IgD-negative memory B cell (primary cell): ENCODE measurements around the gene GTF3C2. TPM values are rescaled to one million over a fixed set of nuclear protein-coding genes. Genes with fewer than 3 reads are reported as not detected.
"Not testable (repeated sequence)": the region's sequence is repeated elsewhere in the genome, so short reads cannot be mapped to it uniquely, and the experiment has no call there.

ENCODE experiments used
- H3K27ac Mint-ChIP-seq, 3 donors: one replicate each; pipeline ENCODE4 v1.8.0; 2020 to 2022; ENCODE audit warnings: mild to moderate bottlenecking in 3 of 3, mixed read lengths in 3 of 3, moderate library complexity in 1 of 3
- H3K27me3 Mint-ChIP-seq: one replicate; pipeline ENCODE4 v1.8.0; 2021; ENCODE audit warnings: mixed read lengths
- H3K36me3 Mint-ChIP-seq: one replicate; pipeline ENCODE4 v1.8.0; 2020; ENCODE audit warnings: mild to moderate bottlenecking, mixed read lengths
- H3K4me1 Mint-ChIP-seq, 3 donors: one replicate each; pipeline ENCODE4 v1.8.0; 2020 to 2022; ENCODE audit warnings: mixed read lengths in 3 of 3, mild to moderate bottlenecking in 1 of 3
- H3K4me3 Mint-ChIP-seq, 4 donors: one replicate each; pipeline ENCODE4 v1.8.0; 2020 to 2022; ENCODE audit warnings: mild to moderate bottlenecking in 4 of 4, mixed read lengths in 4 of 4, moderate library complexity in 3 of 4
- H3K9me3 Mint-ChIP-seq, 3 donors: one replicate each; pipeline ENCODE4 v1.8.0; 2020 to 2021; ENCODE audit warnings: mixed read lengths in 3 of 3, mild to moderate bottlenecking in 1 of 3
- polyA plus RNA-seq: library from polyadenylated mRNA; unstranded; fragments of 300-500 nt; fragmentation: Illumina TruSeq; gene quantifications from one replicate; pipeline ENCODE4 v1.2.3, GENCODE V29; 2021

Gene GTF3C2
- polyA plus RNA-seq, 1 donor from 2014 or later: 38.6 TPM

GRCh38 chr2:27304488-27305240, 51.9 kb downstream of the GTF3C2 start:
- Mint-ChIP-seq H3K9me3 (no peaks in the 10 kb centered on the region), H3K4me3 (no peak overlapping the region), H3K4me1 (peaks cover 0 to 4% (median 0%) of the 10 kb centered on the region in 3 donors)

DNA sequence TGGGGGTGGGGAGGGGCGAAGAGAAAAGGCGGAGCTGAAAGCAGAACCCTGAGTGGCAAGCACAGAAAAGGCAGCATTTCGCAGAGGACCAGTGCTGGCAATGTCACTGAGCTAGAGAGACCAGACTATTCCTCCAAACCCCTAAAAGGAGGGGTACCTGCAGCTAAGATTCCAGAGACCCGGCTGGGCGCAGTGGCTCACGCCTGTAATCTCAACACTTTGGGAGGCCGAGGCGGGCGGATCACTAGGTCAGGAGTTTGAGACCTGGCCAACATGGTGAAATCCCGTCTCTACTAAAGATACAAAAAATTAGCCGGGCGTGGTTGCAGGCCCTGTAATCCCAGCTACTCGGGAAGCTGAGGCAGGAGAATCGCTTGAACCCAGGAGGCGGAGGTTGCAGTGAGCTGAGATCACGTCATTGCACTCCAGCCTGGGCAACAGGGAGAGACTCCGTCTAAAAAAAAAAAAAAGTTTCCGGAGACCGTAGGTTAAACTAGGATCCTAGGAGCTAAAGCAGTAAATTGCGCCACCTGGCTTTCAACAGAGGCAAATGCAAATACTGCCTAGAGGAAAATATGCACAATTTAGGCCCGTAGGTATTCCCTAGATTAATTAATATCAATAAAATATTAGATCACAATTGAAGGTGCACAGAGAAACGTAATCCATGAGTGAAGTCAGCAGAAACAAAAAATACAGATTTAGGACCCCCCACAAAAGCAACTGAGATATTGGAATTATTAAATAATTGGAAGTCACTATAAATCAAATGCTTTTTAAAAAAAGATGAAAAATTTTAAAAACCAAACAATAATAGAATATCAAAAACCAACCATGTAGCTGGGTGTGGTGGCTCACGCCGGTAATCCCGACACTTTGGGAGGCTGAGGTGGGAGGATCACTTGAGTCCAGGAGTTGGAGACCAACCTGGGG, 53.2 kb downstream of the GTF3C2 start:
- peak overlapping the region in 2 of 3 donors; percentile 10 to 47 for H3K27ac Mint-ChIP-seq
- peaks cover 1% of the 10 kb centered on the region for H3K36me3 Mint-ChIP-seq
- H3K27me3 Mint-ChIP-seq: peaks cover 21% of the 10 kb centered on the region
- peak overlapping the region; percentile 73 to 93 (median 85) for H3K4me3 Mint-ChIP-seq
- no peaks in the 10 kb centered on the region for H3K9me3 Mint-ChIP-seq
- H3K4me1 Mint-ChIP-seq: peaks cover 0 to 4% (median 0%) of the 10 kb centered on the region in 3 donors

More at GRCh38 chr2:27304488-27305240, 51.9 kb downstream of the GTF3C2 start:
- peaks cover 20% of the 10 kb centered on the region for H3K27me3 Mint-ChIP-seq
- H3K36me3 Mint-ChIP-seq: peaks cover 1% of the 10 kb centered on the region
- peak overlapping the region in 1 of 3 donors; percentile 78 for H3K27ac Mint-ChIP-seq

DNA sequence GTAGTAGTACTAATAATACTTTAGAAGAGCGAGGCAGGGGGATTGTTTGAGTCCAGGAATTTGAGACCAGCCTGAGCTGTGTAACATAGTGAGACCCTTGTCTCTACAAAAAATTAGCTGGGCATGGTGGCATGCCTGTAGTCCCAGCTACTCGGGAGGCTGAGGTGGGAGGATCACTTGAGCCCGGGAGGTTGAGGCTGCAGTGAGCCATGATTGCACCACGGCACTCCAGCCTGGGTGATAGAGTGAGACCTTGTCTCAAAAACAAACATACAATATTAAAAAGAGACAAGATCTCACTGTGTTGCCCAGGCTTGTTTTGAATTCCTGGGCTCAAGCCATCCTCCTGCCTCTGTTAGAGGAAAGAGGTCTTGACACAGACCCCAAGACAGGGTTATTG, 56.0 kb downstream of the GTF3C2 start:
- peaks cover 12% of the 10 kb centered on the region for H3K27me3 Mint-ChIP-seq
- not testable (repeated sequence) for H3K4me1 Mint-ChIP-seq, H3K4me3 Mint-ChIP-seq, H3K9me3 Mint-ChIP-seq, H3K36me3 Mint-ChIP-seq, H3K27ac Mint-ChIP-seq

DNA sequence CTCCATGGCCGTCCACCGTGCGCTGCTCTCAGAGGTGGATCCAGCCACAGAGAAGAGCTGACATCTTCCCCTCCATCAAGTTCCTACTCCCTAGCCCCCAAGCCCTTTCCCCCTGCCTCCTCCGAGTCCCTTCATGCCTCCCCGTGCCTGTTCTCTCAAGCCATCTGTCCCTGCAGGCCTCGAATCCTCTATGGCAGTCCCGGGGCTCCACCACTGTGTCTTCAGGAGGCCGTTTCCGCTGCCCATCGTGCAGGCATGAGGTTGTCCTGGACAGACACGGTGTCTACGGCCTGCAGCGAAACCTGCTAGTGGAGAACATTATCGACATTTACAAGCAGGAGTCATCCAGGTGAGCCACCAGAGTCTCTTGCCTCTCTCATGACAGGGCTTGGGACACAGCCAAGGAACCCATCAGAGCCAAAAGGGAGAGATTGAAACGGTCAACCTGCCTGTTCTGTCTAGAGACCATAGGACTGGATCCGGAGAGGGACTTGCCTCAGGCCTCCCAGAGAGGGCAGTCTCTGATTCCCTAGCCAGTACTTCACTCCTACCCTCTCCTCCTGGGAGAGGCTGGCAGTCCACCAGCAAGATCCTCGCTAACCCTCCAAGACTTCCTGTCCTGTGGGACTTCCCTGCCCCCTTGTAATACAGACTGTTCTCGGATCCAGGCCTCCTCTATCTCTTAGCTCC, 58.0 kb downstream of the GTF3C2 start:
- no peak overlapping the region for H3K4me3 Mint-ChIP-seq
- H3K27me3 Mint-ChIP-seq: peaks cover 7% of the 10 kb centered on the region
- H3K36me3 Mint-ChIP-seq: no peaks in the 10 kb centered on the region
- H3K27ac Mint-ChIP-seq: no peak overlapping the region
- H3K4me1 Mint-ChIP-seq: peaks cover 0 to 4% (median 0%) of the 10 kb centered on the region in 3 donors
- H3K9me3 Mint-ChIP-seq: no peaks in the 10 kb centered on the region

DNA sequence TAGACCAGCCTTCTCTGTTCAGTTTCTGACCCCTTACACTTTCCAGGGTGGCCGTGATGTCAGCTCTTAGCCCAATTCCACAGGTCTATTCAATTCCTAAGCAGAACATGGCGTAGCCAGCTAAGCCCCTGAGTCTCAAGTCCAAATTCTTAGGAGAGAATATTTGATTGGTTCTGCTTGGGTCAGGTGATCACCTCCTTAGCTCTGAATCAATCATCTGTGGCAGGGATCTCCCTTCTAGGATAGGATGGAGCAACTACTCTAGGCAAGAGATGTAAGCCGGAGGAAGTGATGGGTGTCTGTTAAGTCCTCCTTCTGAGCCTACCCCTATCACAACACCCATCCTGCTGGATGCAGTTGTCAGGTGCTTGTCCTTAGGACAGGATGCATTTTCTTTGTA, 59.4 kb downstream of the GTF3C2 start:
- Mint-ChIP-seq H3K4me1 (no peaks in the 10 kb centered on the region), H3K4me3 (no peak overlapping the region), H3K27me3 (peaks cover 15% of the 10 kb centered on the region), H3K9me3 (no peaks in the 10 kb centered on the region), H3K27ac (no peak overlapping the region), H3K36me3 (no peaks in the 10 kb centered on the region)

DNA sequence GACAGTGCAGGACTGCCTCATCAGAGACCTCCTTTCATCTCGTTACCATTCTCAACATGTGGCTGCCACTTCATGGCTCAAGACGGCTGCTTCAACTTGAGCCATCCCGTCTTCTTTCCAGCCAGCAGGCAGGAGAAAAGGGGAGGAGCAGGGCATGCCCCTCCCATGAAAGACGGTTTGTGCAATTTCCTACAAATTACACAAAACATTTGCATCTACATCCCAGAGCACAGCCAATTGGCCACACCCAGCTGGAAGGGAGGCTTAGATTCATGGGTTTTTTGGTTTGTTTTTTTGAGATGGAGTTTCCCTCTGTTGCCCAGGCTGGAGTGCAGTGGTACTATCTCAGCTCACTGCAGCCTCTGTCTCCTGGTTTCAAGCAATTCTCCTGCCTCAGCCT, 60.1 kb downstream of the GTF3C2 start:
- Mint-ChIP-seq H3K9me3 (no peaks in the 10 kb centered on the region), H3K4me3 (no peak overlapping the region), H3K27me3 (peaks cover 16% of the 10 kb centered on the region), H3K4me1 (no peaks in the 10 kb centered on the region), H3K27ac (no peak overlapping the region), H3K36me3 (no peaks in the 10 kb centered on the region)

DNA sequence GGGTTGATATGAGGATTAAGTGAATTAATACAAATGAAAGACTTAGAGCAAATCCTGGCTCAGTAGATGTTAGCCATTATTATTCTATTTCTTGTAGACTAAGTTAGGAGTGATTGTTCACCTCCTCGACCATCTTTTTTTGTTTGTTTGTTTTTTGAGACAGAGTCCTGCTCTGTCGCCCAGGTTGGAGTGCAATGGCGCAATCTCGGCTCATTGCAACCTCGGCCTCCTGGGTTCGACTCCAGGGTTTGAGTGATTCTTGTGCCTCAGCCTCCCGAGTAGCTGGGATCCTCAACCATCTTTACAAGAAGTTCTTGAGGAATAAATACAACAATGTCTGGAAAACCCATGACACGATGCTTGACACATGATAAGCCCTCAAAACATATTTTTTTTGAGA, 61.6 kb downstream of the GTF3C2 start:
- Mint-ChIP-seq H3K36me3 (no peaks in the 10 kb centered on the region), H3K27me3 (peaks cover 14% of the 10 kb centered on the region), H3K4me1 (peaks cover 0 to 2% (median 0%) of the 10 kb centered on the region in 3 donors), H3K4me3 (no peak overlapping the region), H3K9me3 (no peaks in the 10 kb centered on the region), H3K27ac (no peak overlapping the region)

- Mint-ChIP-seq H3K4me3 (no peak overlapping the region), H3K4me1 (peaks cover 0 to 2% (median 0%) of the 10 kb centered on the region in 3 donors), H3K36me3 (no peaks in the 10 kb centered on the region), H3K9me3 (no peaks in the 10 kb centered on the region), H3K27me3 (peaks cover 14% of the 10 kb centered on the region), H3K27ac (no peak overlapping the region)
Measured at GRCh38 chr2:27291865-27292264, 64.7 kb downstream of the GTF3C2 start.

GRCh38 chr2:27290549-27290948, 66.0 kb downstream of the GTF3C2 start:
- no peaks in the 10 kb centered on the region for H3K9me3 Mint-ChIP-seq
- no peaks in the 10 kb centered on the region for H3K36me3 Mint-ChIP-seq
- H3K27me3 Mint-ChIP-seq: peaks cover 10% of the 10 kb centered on the region
- no peak overlapping the region for H3K4me3 Mint-ChIP-seq
- peaks cover 0 to 2% (median 0%) of the 10 kb centered on the region in 3 donors for H3K4me1 Mint-ChIP-seq
- no peak overlapping the region for H3K27ac Mint-ChIP-seq

- H3K4me1 Mint-ChIP-seq: peaks cover 0 to 2% (median 0%) of the 10 kb centered on the region in 3 donors
- no peak overlapping the region for H3K27ac Mint-ChIP-seq
- H3K27me3 Mint-ChIP-seq: peaks cover 10% of the 10 kb centered on the region
- H3K4me3 Mint-ChIP-seq: no peak overlapping the region
- H3K36me3 Mint-ChIP-seq: no peaks in the 10 kb centered on the region
- no peaks in the 10 kb centered on the region for H3K9me3 Mint-ChIP-seq
Measured at GRCh38 chr2:27288610-27289009, 68.0 kb downstream of the GTF3C2 start.

GRCh38 chr2:27285481-27285880, 71.1 kb downstream of the GTF3C2 start:
- H3K27me3 Mint-ChIP-seq: peaks cover 12% of the 10 kb centered on the region
- no peaks in the 10 kb centered on the region for H3K4me1 Mint-ChIP-seq
- H3K36me3 Mint-ChIP-seq: no peaks in the 10 kb centered on the region
- H3K4me3 Mint-ChIP-seq: no peak overlapping the region
- no peaks in the 10 kb centered on the region for H3K9me3 Mint-ChIP-seq
- H3K27ac Mint-ChIP-seq: no peak overlapping the region

DNA sequence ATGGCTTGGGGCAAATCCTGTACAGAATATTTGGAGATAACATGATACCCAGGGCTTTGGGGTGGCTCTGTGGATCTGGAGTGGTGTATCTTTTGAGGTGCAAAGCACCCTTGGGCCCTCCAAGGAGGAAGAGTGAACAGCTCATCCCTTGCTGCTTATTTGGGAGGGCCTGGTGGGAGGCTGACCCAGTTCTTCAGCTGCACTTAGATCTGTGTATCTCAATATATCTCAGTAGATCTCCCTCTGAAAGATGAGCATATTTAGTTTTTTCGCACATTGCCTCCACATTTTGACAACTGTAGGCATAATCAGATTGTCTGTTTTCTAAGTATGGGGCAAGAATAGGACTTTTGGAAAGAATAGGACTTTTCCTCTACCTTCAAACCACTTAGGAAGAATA, 71.6 kb downstream of the GTF3C2 start:
- H3K27me3 Mint-ChIP-seq: peaks cover 12% of the 10 kb centered on the region
- peaks cover under 1 to 2% (median under 1%) of the 10 kb centered on the region in 3 donors for H3K4me1 Mint-ChIP-seq
- no peak overlapping the region for H3K27ac Mint-ChIP-seq
- no peaks in the 10 kb centered on the region for H3K9me3 Mint-ChIP-seq
- H3K36me3 Mint-ChIP-seq: no peaks in the 10 kb centered on the region
- no peak overlapping the region for H3K4me3 Mint-ChIP-seq

DNA sequence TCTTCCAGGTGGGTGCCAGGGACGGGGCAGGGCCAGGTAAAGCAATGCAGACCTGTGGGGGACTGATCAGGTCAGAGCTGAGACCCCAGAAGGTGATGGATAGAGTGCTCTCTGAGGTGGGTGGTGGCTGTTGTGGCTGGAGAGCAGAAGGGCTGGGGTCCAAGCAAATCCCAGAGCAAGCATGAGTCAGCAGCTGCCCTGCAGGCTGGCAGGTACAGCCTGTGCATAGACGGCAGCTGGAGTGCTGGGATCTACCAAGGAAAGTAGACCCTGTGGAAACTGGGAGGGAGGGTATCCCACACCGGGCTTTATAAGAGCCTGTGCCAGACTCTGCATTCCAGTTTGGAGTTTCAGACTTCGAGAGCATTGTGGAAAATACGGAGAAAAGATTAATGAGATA, 73.7 kb downstream of the GTF3C2 start:
- H3K27me3 Mint-ChIP-seq: peaks cover 12% of the 10 kb centered on the region
- H3K4me3 Mint-ChIP-seq: no peak overlapping the region
- H3K27ac Mint-ChIP-seq: no peak overlapping the region
- H3K4me1 Mint-ChIP-seq: peaks cover 1 to 10% (median 7%) of the 10 kb centered on the region in 3 donors
- no peaks in the 10 kb centered on the region for H3K36me3 Mint-ChIP-seq
- H3K9me3 Mint-ChIP-seq: no peaks in the 10 kb centered on the region

DNA sequence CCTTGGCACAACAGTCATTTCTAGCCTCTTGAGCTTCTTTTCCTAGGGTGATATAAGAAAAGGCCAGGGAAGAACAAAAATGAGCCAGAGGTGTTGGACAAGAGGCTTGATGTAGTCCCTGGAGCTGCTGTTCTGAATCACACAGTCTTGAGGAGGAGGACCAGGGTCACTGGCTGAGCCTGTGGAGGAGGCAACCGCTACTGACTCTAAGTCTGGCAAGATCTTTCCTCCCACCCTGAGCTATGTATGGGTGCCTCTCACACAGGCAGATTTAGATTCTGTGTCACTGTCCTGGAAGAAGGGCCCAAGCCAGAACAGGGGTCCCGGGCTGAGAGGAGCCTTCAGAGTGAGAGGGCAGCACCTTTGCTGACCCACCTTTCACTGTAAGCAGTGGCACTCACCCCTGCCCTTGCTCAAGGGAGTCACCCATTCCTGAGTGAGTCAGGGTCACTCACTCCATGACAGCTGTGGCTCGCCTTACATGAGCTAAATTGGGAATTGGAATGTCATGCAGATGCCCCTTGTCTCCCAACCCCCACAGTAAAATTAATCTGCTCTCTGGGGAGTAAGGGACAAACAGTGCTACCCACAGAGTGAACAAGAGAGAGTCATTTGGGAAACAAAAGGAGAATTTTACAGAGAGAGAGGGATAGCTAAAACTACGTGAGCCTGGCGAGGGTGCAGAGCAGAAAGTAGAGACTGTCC, 74.6 kb downstream of the GTF3C2 start, which contains the start of gene TRIM54:
Gene TRIM54, plus strand, starts transcription at position 575 of the 705 bp plus-strand sequence. CDS start 303 bp downstream, outside the sequence.
- Mint-ChIP-seq H3K4me1 (peaks cover 1 to 10% (median 7%) of the 10 kb centered on the region in 3 donors), H3K27me3 (peaks cover 11% of the 10 kb centered on the region), H3K27ac (peak within 1 kb of the TSS in 1 of 3 donors; percentile 63), H3K9me3 (no peaks in the 10 kb centered on the region), H3K4me3 (no peak within 1 kb of the TSS), H3K36me3 (no peaks in the 10 kb centered on the region)
